SU-DHL-6 (cell line): Measurements from ENCODE around the gene MRFAP1.

Source experiments
- H2AFZ ChIP-seq: fragments of 200-600 bp; sonication (generic); 2 replicates; pipeline ENCODE4 v1.6.1; 2014; ENCODE audit warnings: low read depth, mild to moderate bottlenecking, moderate library complexity, mixed read lengths, antibody characterized with exemption, low read length; ENCODE audit not compliant: severe bottlenecking
- H3F3A ChIP-seq: fragments of 200-600 bp; shearing (Covaris generic); 2 replicates; pipeline ENCODE4 v1.6.0; 2016; ENCODE audit warnings: antibody characterized with exemption, mild to moderate bottlenecking; ENCODE audit not compliant: insufficient read depth
- H3K27ac ChIP-seq: fragments of 200-600 bp; sonication (generic); 2 replicates; pipeline ENCODE4 v1.5.1; 2016; ENCODE audit warnings: low read depth, mild to moderate bottlenecking, low read length, moderate library complexity, mixed read lengths
- H3K27me3 ChIP-seq: fragments of 200-600 bp; sonication (generic), shearing (Covaris generic); 2 replicates; pipeline ENCODE4 v1.6.0; 2014; ENCODE audit warnings: mild to moderate bottlenecking, low read length
- H3K36me3 ChIP-seq: fragments of 200-600 bp; sonication (generic); 2 replicates; pipeline ENCODE4 v1.6.1; 2014; ENCODE audit warnings: mild to moderate bottlenecking, low read length, mixed read lengths
- H3K4me2 ChIP-seq: fragments of 300-600, 200-600 bp; shearing (Covaris generic), sonication (generic); 2 replicates; pipeline ENCODE4 v1.6.0; 2014; ENCODE audit warnings: low read length, low read depth, mild to moderate bottlenecking; ENCODE audit not compliant: poor library complexity, severe bottlenecking
- H3K4me3 ChIP-seq: fragments of 200-600 bp; sonication (generic); 2 replicates; pipeline ENCODE4 v1.5.1; 2014; ENCODE audit warnings: antibody characterized with exemption, low read length, mild to moderate bottlenecking, mixed read lengths; ENCODE audit not compliant: insufficient read depth, poor library complexity, severe bottlenecking
- H3K79me2 ChIP-seq: fragments of 200-600 bp; sonication (generic); 2 replicates; pipeline ENCODE4 v1.6.1; 2014; ENCODE audit warnings: mild to moderate bottlenecking, low read length, moderate library complexity; ENCODE audit not compliant: insufficient read depth
- H3K9ac ChIP-seq: fragments of 200-600 bp; sonication (generic); 2 replicates; pipeline ENCODE4 v1.7.0; 2014; ENCODE audit warnings: mild to moderate bottlenecking, low read length
- H3K9me2 ChIP-seq: fragments of 200-600 bp; sonication (generic); replicated peaks from 2 replicates; pipeline ENCODE4 v1.6.1; 2014; ENCODE audit warnings: low read length; ENCODE audit not compliant: insufficient read depth
- H3K9me3 ChIP-seq: fragments of 200-600 bp; sonication (generic); 2 replicates; pipeline ENCODE4 v1.6.1; 2014; ENCODE audit warnings: low read length, mixed read lengths; ENCODE audit not compliant: insufficient read depth
- H4K20me1 ChIP-seq: fragments of 200-600 bp; sonication (generic); 2 replicates; pipeline ENCODE4 v1.6.1; 2014; ENCODE audit warnings: low read depth, mild to moderate bottlenecking, antibody characterized with exemption, low read length, moderate library complexity, mixed read lengths
- EZH2phosphoT487 ChIP-seq: fragments of 200-600 bp; sonication (generic), shearing (Covaris generic); conservative IDR thresholded peaks from 2 replicates; pipeline ENCODE4 v1.6.1; 2018; ENCODE audit warnings: mild to moderate bottlenecking, antibody characterized with exemption, low read length, moderate library complexity, mixed read lengths
- TF ChIP-seq, protein P1 (sequence below): fragments of 200-600 bp; sonication (generic); IDR thresholded peaks from one replicate; pipeline ENCODE4 v1.5.1; 2017; ENCODE audit warnings: antibody characterized with exemption, mild to moderate bottlenecking, low read length, moderate library complexity; ENCODE audit not compliant: insufficient read depth, poor library complexity, severe bottlenecking

Gene MRFAP1

DNA sequence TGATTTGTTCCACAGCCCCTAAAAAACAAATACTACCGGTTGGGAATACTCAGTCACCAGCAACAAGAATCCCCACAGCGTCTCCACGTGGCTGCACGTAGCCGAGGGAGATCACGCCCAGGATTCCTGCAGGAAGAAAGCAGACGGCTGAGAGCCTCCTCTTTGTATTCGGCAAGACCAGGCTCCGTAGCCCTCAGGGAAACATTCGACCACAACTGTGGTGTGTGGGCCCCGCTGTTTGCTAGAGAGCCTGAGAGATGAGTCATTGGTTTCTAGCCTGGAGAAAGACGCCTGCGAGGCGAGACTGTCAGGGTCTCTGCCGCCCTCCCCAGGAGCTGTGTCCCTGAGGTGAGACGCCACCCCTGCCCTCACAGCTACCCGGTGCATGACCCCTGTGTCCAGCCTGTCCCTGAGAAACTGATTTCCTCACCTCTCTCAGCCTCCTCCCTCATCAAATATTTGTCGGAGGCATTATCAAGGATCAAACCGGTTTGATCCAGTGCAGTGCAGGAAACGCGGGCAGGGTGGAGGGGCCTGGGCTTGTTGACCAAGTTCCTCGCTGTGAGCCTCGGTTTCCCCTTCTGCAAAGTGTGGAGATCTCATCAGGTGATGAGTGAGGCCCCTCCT lies 48.5 kb downstream of the MRFAP1 start:
- TF ChIP-seq, protein P1, sequence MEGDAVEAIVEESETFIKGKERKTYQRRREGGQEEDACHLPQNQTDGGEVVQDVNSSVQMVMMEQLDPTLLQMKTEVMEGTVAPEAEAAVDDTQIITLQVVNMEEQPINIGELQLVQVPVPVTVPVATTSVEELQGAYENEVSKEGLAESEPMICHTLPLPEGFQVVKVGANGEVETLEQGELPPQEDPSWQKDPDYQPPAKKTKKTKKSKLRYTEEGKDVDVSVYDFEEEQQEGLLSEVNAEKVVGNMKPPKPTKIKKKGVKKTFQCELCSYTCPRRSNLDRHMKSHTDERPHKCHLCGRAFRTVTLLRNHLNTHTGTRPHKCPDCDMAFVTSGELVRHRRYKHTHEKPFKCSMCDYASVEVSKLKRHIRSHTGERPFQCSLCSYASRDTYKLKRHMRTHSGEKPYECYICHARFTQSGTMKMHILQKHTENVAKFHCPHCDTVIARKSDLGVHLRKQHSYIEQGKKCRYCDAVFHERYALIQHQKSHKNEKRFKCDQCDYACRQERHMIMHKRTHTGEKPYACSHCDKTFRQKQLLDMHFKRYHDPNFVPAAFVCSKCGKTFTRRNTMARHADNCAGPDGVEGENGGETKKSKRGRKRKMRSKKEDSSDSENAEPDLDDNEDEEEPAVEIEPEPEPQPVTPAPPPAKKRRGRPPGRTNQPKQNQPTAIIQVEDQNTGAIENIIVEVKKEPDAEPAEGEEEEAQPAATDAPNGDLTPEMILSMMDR = no peak
- no peak for TF ChIP-seq EZH2phosphoT487
- Histone ChIP-seq H3K4me3 (no peak overlapping the region), H4K20me1 (no peaks in the 10 kb centered on the region), H3F3A (no peaks in the 10 kb centered on the region), H3K27ac (no peak overlapping the region), H3K9me3 (no peaks in the 10 kb centered on the region), H3K79me2 (no peaks in the 10 kb centered on the region), H3K27me3 (no peaks in the 10 kb centered on the region), H3K9ac (no peak overlapping the region), H3K36me3 (no peaks in the 10 kb centered on the region), H2AFZ (no peak overlapping the region), H3K9me2 (no peaks in the 10 kb centered on the region), H3K4me2 (no peak overlapping the region)

DNA sequence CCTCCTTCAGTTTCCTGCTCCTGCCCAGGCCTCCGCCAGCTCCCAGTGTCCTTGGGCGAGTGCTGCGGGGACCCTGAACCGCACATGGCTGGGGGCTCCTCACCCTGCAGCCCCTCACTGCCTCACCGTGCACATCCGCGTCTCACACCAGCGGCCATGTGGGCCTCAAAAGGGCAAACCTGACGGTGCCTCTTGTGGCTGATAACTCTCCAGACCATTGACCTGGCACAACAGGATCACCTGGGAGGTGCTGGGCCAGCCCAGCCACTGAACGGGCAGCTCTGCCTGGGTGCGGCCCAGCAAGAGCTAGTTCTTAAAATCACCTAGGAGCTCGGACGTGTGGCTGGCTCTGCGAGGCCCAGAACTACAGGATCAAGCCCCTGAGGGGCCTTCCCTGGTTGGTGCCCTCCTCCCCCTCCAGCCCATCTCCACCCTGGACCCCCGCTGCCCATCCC lies 49.0 kb downstream of the MRFAP1 start:
- no peaks in the 10 kb centered on the region for H3F3A ChIP-seq
- H3K36me3 ChIP-seq = no peaks in the 10 kb centered on the region
- no peak overlapping the region for H3K27ac ChIP-seq
- H4K20me1 ChIP-seq = no peaks in the 10 kb centered on the region
- H3K27me3 ChIP-seq = no peaks in the 10 kb centered on the region
- H3K4me2 ChIP-seq = no peak overlapping the region
- no peak for TF ChIP-seq EZH2phosphoT487
- TF ChIP-seq, protein P1 = no peak
- H2AFZ ChIP-seq = no peak overlapping the region
- no peak overlapping the region for H3K4me3 ChIP-seq
- no peaks in the 10 kb centered on the region for H3K9me3 ChIP-seq
- H3K9me2 ChIP-seq = no peaks in the 10 kb centered on the region
- H3K9ac ChIP-seq = no peak overlapping the region
- H3K79me2 ChIP-seq = no peaks in the 10 kb centered on the region
